Activated B cell treated with CpG ODN at 0.5 μM for 24 hours (primary cell): Measurements from ENCODE around the gene WDR88. TPM values are rescaled to one million over a fixed set of nuclear protein-coding genes. Genes with fewer than 3 reads are reported as not detected.
A peak's percentile ranks its signal among the peaks of the same experiment; 100 is the strongest.

Experiments used
- ATAC-seq: fragments of 200-7000 bp; cut with Tn5 transposase; one replicate; pipeline ENCODE4 v1.10.0; 2021; ENCODE audit warnings: low read depth, mild to moderate bottlenecking, moderate library complexity
- CTCF ChIA-PET: fragments of 350-600 bp; sonication (Branson Sonifier 250); formaldehyde crosslinking; loops from one replicate; lab custom pipeline; 2021; ENCODE audit warnings: antibody characterized with exemption; lab: Charles Lee
- POLR2A ChIA-PET: fragments of 350-600 bp; sonication (Branson Sonifier 250); formaldehyde crosslinking; loops from one replicate; lab custom pipeline; 2021; ENCODE audit warnings: antibody characterized with exemption; lab: Charles Lee
- DNase-seq: peaks from one replicate; pipeline ENCODE4 v3.0.0; 2022
- H3K27ac Mint-ChIP-seq: one replicate; pipeline ENCODE4 v1.8.0; 2020; ENCODE audit warnings: mixed read lengths
- H3K27me3 Mint-ChIP-seq: one replicate; pipeline ENCODE4 v1.8.0; 2021; ENCODE audit warnings: mixed read lengths
- H3K36me3 Mint-ChIP-seq: one replicate; pipeline ENCODE4 v1.8.0; 2021; ENCODE audit warnings: low read depth, mixed read lengths
- H3K4me1 Mint-ChIP-seq: one replicate; pipeline ENCODE4 v1.8.0; 2021; ENCODE audit warnings: mixed read lengths
- H3K4me3 Mint-ChIP-seq: one replicate; pipeline ENCODE4 v1.8.0; 2020; ENCODE audit warnings: mild to moderate bottlenecking, mixed read lengths
- H3K9me3 Mint-ChIP-seq: one replicate; pipeline ENCODE4 v1.8.0; 2020; ENCODE audit warnings: mixed read lengths
- CTCF ChIP-seq: fragments of 200-600 bp; IDR thresholded peaks from one replicate; pipeline ENCODE4 v1.8.0; 2022; ENCODE audit warnings: antibody characterized with exemption, mild to moderate bottlenecking
- intact Hi-C: fragments of 100-400 bp; cut with micrococcal nuclease; formaldehyde crosslinking; loops from one replicate; pipeline ENCODE4 v1.15.1; 2024
- total RNA-seq: library from RNA; stranded (reverse); gene quantifications from 2 replicates; pipeline ENCODE4 v1.2.3, GENCODE V29; 2022

WDR88 gene
- total RNA-seq, 1 donor from 2014 or later, result 0.51 TPM

- Mint-ChIP-seq H3K36me3 (peaks cover 45% of the 10 kb centered on the region), H3K4me3 (no peak overlapping the region), H3K4me1 (peaks cover 3% of the 10 kb centered on the region), H3K27ac (no peak overlapping the region), H3K9me3 (no peaks in the 10 kb centered on the region), H3K27me3 (no peaks in the 10 kb centered on the region)
- ATAC-seq, result no peak
- intact Hi-C loops, result no loop called here
- DNase-seq, result no peak
- ChIA-PET CTCF (no interaction called here), POLR2A (no interaction called here)
- TF ChIP-seq CTCF, result no peak
These were observed 2.0 kb upstream of the WDR88 start for GRCh38 chr19:33129901-33130300.

- H3K27ac Mint-ChIP-seq, result no peak overlapping the region
- TF ChIP-seq CTCF, result no peak
- H3K27me3 Mint-ChIP-seq, result no peaks in the 10 kb centered on the region
- ChIA-PET CTCF (no interaction called here), POLR2A (no interaction called here)
- H3K36me3 Mint-ChIP-seq, result peaks cover 40% of the 10 kb centered on the region
- H3K4me1 Mint-ChIP-seq, result peaks cover 6% of the 10 kb centered on the region
- no peak for DNase-seq
- intact Hi-C loops, result no loop called here
- ATAC-seq, result no peak
- H3K4me3 Mint-ChIP-seq, result no peak overlapping the region
- H3K9me3 Mint-ChIP-seq, result no peaks in the 10 kb centered on the region
These were observed 1.5 kb upstream of the WDR88 start for GRCh38 chr19:33130433-33130832.

- no peak overlapping the region for H3K27ac Mint-ChIP-seq
- ATAC-seq (no peak), DNase-seq (no peak)
- intact Hi-C loops, result no loop called here
- peaks cover 1% of the 10 kb centered on the region for H3K27me3 Mint-ChIP-seq
- ChIA-PET CTCF (no interaction called here), POLR2A (no interaction called here)
- H3K4me3 Mint-ChIP-seq, result no peak overlapping the region
- TF ChIP-seq CTCF, result no peak
- peaks cover 30% of the 10 kb centered on the region for H3K36me3 Mint-ChIP-seq
- no peaks in the 10 kb centered on the region for H3K9me3 Mint-ChIP-seq
- H3K4me1 Mint-ChIP-seq, result peaks cover 3% of the 10 kb centered on the region
These were observed 511 bp downstream of the WDR88 start for GRCh38 chr19:33132425-33132824.

GRCh38 chr19:33133438-33134031 is 1.6 kb downstream of the WDR88 start:
- ATAC-seq, result no peak
- Mint-ChIP-seq H3K4me3 (no peak overlapping the region), H3K4me1 (peaks cover 3% of the 10 kb centered on the region), H3K9me3 (no peaks in the 10 kb centered on the region), H3K27me3 (peaks cover 5% of the 10 kb centered on the region), H3K27ac (no peak overlapping the region), H3K36me3 (peaks cover 23% of the 10 kb centered on the region)
- intact Hi-C loops, result no loop called here
- ChIA-PET POLR2A (no interaction called here), CTCF (no interaction called here)
- DNase-seq, result no peak
- TF ChIP-seq CTCF, result no peak

GRCh38 chr19:33134571-33135041 is 2.7 kb downstream of the WDR88 start:
- Mint-ChIP-seq H3K4me3 (peak overlapping the region; percentile 28), H3K27me3 (peaks cover 9% of the 10 kb centered on the region), H3K4me1 (peaks cover 3% of the 10 kb centered on the region), H3K27ac (no peak overlapping the region), H3K9me3 (no peaks in the 10 kb centered on the region), H3K36me3 (peaks cover 15% of the 10 kb centered on the region)
- DNase-seq (no peak), ATAC-seq (peak; percentile 52)
- ChIA-PET POLR2A (no interaction called here), CTCF (no interaction called here)
- intact Hi-C loops, result no loop called here
- TF ChIP-seq CTCF, result no peak
